RWPE1 (cell line): ENCODE data around the gene TMEM176B.

ENCODE experiments used
- CTCF ChIA-PET: fragments of 350-600 bp; sonication (Branson Sonifier 250); formaldehyde crosslinking; extraction: SDS; loops from one replicate; lab custom pipeline; 2021; lab: Yijun Ruan, JAX
- POLR2A ChIA-PET: fragments of 400-600 bp; formaldehyde crosslinking; extraction: SDS; loops from one replicate; lab custom pipeline; 2020; ENCODE audit warnings: antibody characterized with exemption; ENCODE audit not compliant: low non-redundant PET; lab: Yijun Ruan, JAX
- DNase-seq: peaks from one replicate; pipeline ENCODE4 v3.0.0; 2012; ENCODE audit warnings: low spot score
- H3K27ac ChIP-seq: fragments of 450-650 bp; 2 replicates; pipeline ENCODE4 v1.5.1; 2017
- CTCF ChIP-seq: fragments of 450-650 bp; conservative IDR thresholded peaks from 2 replicates; pipeline ENCODE4 v1.5.1; 2017; ENCODE audit warnings: low read depth, mild to moderate bottlenecking

The TMEM176B gene

GRCh38 chr7:150746921-150747320 is 53.2 kb downstream of the TMEM176B start:
- ChIA-PET CTCF (interaction anchor here (0.7 kb wide), 1 partner anchor 22 kb away, joined by 3 read pairs; no protein-coding TSS in a partner anchor), POLR2A (no interaction called here)

GRCh38 chr7:150745876-150746275 is 54.3 kb downstream of the TMEM176B start:
- CTCF ChIA-PET = interaction anchor here (0.5 to 0.7 kb wide), 2 partner anchors 20 to 1037 kb away, joined by 3 read pairs; no protein-coding TSS in a partner anchor
- no peak for DNase-seq
- TF ChIP-seq CTCF = no peak
- POLR2A ChIA-PET = no interaction called here
- no peak overlapping the region for H3K27ac ChIP-seq

More at GRCh38 chr7:150746921-150747320, 53.2 kb downstream of the TMEM176B start:
- DNase-seq = no peak
- TF ChIP-seq CTCF = no peak
- H3K27ac ChIP-seq = no peak overlapping the region

GRCh38 chr7:150745086-150745485 is 55.1 kb downstream of the TMEM176B start:
- POLR2A ChIA-PET = no interaction called here
- CTCF ChIA-PET = interaction anchor here (0.6 kb wide), 1 partner anchor 158 kb away, joined by 4 read pairs; no protein-coding TSS in a partner anchor
- no peak for DNase-seq
- no peak for TF ChIP-seq CTCF
- H3K27ac ChIP-seq = no peak overlapping the region

- H3K27ac ChIP-seq = no peak overlapping the region
- CTCF ChIA-PET = interaction anchor here (0.6 kb wide), 1 partner anchor 15 kb away, joined by 4 read pairs; no protein-coding TSS in a partner anchor
Measured at GRCh38 chr7:150744041-150744656, 56.0 kb downstream of the TMEM176B start.

DNA sequence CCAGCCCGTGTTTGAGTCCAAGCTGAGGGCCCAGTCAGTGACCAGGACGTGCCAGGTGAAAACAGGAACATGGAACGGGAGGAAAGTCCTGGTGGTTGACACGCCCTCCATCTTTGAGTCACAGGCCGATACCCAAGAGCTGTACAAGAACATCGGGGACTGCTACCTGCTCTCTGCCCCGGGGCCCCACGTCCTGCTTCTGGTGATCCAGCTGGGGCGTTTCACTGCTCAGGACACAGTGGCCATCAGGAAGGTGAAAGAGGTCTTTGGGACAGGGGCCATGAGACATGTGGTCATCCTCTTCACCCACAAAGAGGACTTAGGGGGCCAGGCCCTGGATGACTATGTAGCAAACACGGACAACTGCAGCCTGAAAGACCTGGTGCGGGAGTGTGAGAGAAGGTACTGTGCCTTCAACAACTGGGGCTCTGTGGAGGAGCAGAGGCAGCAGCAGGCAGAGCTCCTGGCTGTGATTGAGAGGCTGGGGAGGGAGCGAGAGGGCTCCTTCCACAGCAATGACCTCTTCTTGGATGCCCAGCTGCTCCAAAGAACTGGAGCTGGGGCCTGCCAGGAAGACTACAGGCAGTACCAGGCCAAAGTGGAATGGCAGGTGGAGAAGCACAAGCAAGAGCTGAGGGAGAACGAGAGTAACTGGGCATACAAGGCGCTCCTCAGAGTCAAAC is 57.7 kb downstream of the TMEM176B start:
- no peak for DNase-seq
- TF ChIP-seq CTCF = no peak
- ChIA-PET POLR2A (no interaction called here), CTCF (interaction anchor here (0.7 kb wide), 1 partner anchor 24 kb away, joined by 5 read pairs; no protein-coding TSS in a partner anchor)
- no peak overlapping the region for H3K27ac ChIP-seq

More at GRCh38 chr7:150744041-150744656, 56.0 kb downstream of the TMEM176B start:
- DNase-seq = no peak
- no peak for TF ChIP-seq CTCF
- POLR2A ChIA-PET = no interaction called here
